A549 (cell line): ENCODE results near the gene LARGE1. TPM values are rescaled to one million over a fixed set of nuclear protein-coding genes. Genes with fewer than 3 reads are reported as not detected.

Experiments
- ATAC-seq, 2 experiments: fragments of 200-7000 bp in 1 of 2; fragments of >200 bp in 1 of 2; cut with Nextera tagmentation in 1 of 2; cut with Tn5 transposase in 1 of 2; 3 replicates each; pipeline versions ENCODE4 v1.8.0 to v1.9.1; 2018 to 2020; ENCODE audit warnings: mild to moderate bottlenecking in 1 of 2, moderate library complexity in 1 of 2
- CTCF ChIA-PET: fragments of 300-600 bp; sonication (Branson Sonifier 250); formaldehyde crosslinking; extraction: SDS; loops from one replicate; lab custom pipeline; 2021; ENCODE audit warnings: antibody characterized with exemption, inconsistent platforms; lab: Yijun Ruan, JAX
- POLR2A ChIA-PET: fragments of 350-600 bp; formaldehyde crosslinking; extraction: SDS; loops from one replicate; lab custom pipeline; 2021; ENCODE audit warnings: antibody characterized with exemption, inconsistent platforms; lab: Yijun Ruan, JAX
- DNase-seq, 2 experiments: peaks; one replicate each; pipeline versions ENCODE4 v3.0.0 to v3.0.0-alpha.2; 2011 to 2016; ENCODE audit warnings: low read depth in 1 of 2, low spot score in 1 of 2
- FAIRE-seq: peaks from 2 replicates; lab custom pipeline; 2011; peaks lifted over from hg19 to GRCh38; lab: Jason Lieb, UNC
- H3K27ac ChIP-seq, 2 experiments: fragments of >200 bp; sonication (Bioruptor Twin); formaldehyde crosslinking; 3 replicates each; pipeline ENCODE4 v1.5.1; 2016 to 2017
- H3K4me1 ChIP-seq: fragments of >200 bp; sonication (Bioruptor Twin); formaldehyde crosslinking; 3 replicates; pipeline ENCODE4 v1.6.1; 2016
- H3K4me2 ChIP-seq: fragments of >200 bp; sonication (Bioruptor Twin); formaldehyde crosslinking; 3 replicates; pipeline ENCODE4 v1.6.1; 2016
- H3K4me3 ChIP-seq: fragments of >200 bp; sonication (Bioruptor Twin); formaldehyde crosslinking; 3 replicates; pipeline ENCODE4 v1.5.1; 2016
- H3K9me3 ChIP-seq: fragments of >200 bp; sonication (Bioruptor Twin); formaldehyde crosslinking; 3 replicates; pipeline ENCODE4 v1.6.1; 2016
- CEBPB ChIP-seq, 2 experiments: fragments of >200 bp in 1 of 2; sonication (Bioruptor Twin) in 1 of 2; formaldehyde crosslinking in 1 of 2; IDR thresholded peaks; 2 replicates each; pipeline ENCODE4 v1.6.1; 2012 to 2016
- EHF ChIP-seq: fragments of 250-450 bp; sonication (Bioruptor Pico); IDR thresholded peaks from 2 replicates; pipeline ENCODE4 v1.5.0; 2020; ENCODE audit warnings: mild to moderate bottlenecking
- EHMT2 ChIP-seq: fragments of 200-600 bp; sonication (generic); IDR thresholded peaks from 2 replicates; pipeline ENCODE4 v1.6.1; 2016; ENCODE audit warnings: antibody characterized with exemption, low read depth, mild to moderate bottlenecking, moderate library complexity
- EP300 ChIP-seq, 2 experiments: fragments of >200 bp; sonication (Bioruptor Twin); formaldehyde crosslinking; IDR thresholded peaks; 2 replicates in 1 of 2; 3 replicates in 1 of 2; pipeline ENCODE4 v1.6.1; 2016 to 2017
- HOXB13 ChIP-seq: fragments of 250-450 bp; sonication (Bioruptor Pico); IDR thresholded peaks from 2 replicates; pipeline ENCODE4 v1.5.0; 2020; ENCODE audit warnings: low read depth, mild to moderate bottlenecking, moderate library complexity
- HOXB5 ChIP-seq: fragments of 250-450 bp; sonication (Bioruptor Pico); IDR thresholded peaks from 2 replicates; pipeline ENCODE4 v1.5.0; 2020; ENCODE audit warnings: mild to moderate bottlenecking, moderate library complexity
- JUNB ChIP-seq: fragments of >200 bp; sonication (Bioruptor Twin); formaldehyde crosslinking; IDR thresholded peaks from 2 replicates; pipeline ENCODE4 v1.6.1; 2016
- MAX ChIP-seq: IDR thresholded peaks from 2 replicates; pipeline ENCODE4 v1.6.1; 2012
- MAZ ChIP-seq: fragments of 150-350 bp; IDR thresholded peaks from 2 replicates; pipeline ENCODE4 v1.6.1; 2014; ENCODE audit warnings: antibody characterized with exemption, low read depth, low read length, borderline replicate concordance
- NPAS2 ChIP-seq: fragments of 250-450 bp; sonication (Bioruptor Pico); IDR thresholded peaks from 2 replicates; pipeline ENCODE4 v1.8.0; 2022; ENCODE audit warnings: mild to moderate bottlenecking, moderate library complexity, borderline replicate concordance
- POLR2AphosphoS2 ChIP-seq: conservative IDR thresholded peaks from 2 replicates; pipeline ENCODE4 v1.6.1; 2012; ENCODE audit warnings: low read length, improper control_type of control experiment, inconsistent platforms
- RCOR1 ChIP-seq: fragments of 150-350 bp; IDR thresholded peaks from 2 replicates; pipeline ENCODE4 v1.6.1; 2014; ENCODE audit warnings: antibody characterized with exemption, low read length, low read depth
- REST ChIP-seq: fragments of 200-600 bp; sonication (generic); IDR thresholded peaks from 2 replicates; pipeline ENCODE4 v1.6.1; 2016; ENCODE audit warnings: antibody characterized with exemption, mild to moderate bottlenecking, moderate library complexity
- RFX5 ChIP-seq: fragments of 450-650 bp; IDR thresholded peaks from 2 replicates; pipeline ENCODE4 v1.7.1; 2014; ENCODE audit warnings: antibody characterized with exemption, mild to moderate bottlenecking, moderate library complexity
- RNF2 ChIP-seq: fragments of 200-600 bp; sonication (generic); IDR thresholded peaks from 2 replicates; pipeline ENCODE4 v1.6.1; 2016; ENCODE audit warnings: low read depth, mild to moderate bottlenecking, antibody characterized with exemption, moderate library complexity, borderline replicate concordance
- TFCP2L1 ChIP-seq: fragments of 250-450 bp; sonication (Bioruptor Pico); IDR thresholded peaks from 2 replicates; pipeline ENCODE4 v1.5.0; 2021; ENCODE audit warnings: mild to moderate bottlenecking
- TP53 ChIP-seq: fragments of 250-450 bp; sonication (Bioruptor Pico); IDR thresholded peaks from 2 replicates; pipeline ENCODE4 v1.5.0; 2021; ENCODE audit warnings: mild to moderate bottlenecking, moderate library complexity
- USF2 ChIP-seq: fragments of 450-650 bp; IDR thresholded peaks from 2 replicates; pipeline ENCODE4 v1.6.1; 2014; ENCODE audit warnings: antibody characterized with exemption
- ZNF302 ChIP-seq: fragments of 250-450 bp; sonication (Bioruptor Pico); IDR thresholded peaks from 2 replicates; pipeline ENCODE4 v1.9.0; 2021; ENCODE audit warnings: inconsistent platforms, mild to moderate bottlenecking, moderate library complexity
- WGBS: methylation state at CpG from one replicate; pipeline ENCODE4 v1.1.6; 2017; ENCODE audit errors: missing lambda C conversion rate; 5-methylcytosine and 5-hydroxymethylcytosine counted together
- polyA plus RNA-seq, 4 experiments: library from polyadenylated mRNA; depleted of rRNA in 3 of 4; stranded (reverse); fragments of >200 nt; fragmentation: RNase III in 1 of 4; extraction: RNeasy Plus Mini Kit Qiagen cat#74134 plus additional on column Dnase treatment in 1 of 4; gene quantifications; 2 replicates in 3 of 4; 3 replicates in 1 of 4; pipeline ENCODE4 v1.2.3, GENCODE V29; 2011 to 2017
- TF ChIP-seq, protein P1 (sequence below): fragments of 150-350 bp; IDR thresholded peaks from 2 replicates; pipeline ENCODE4 v1.6.1; 2014; ENCODE audit warnings: low read depth, mild to moderate bottlenecking, low read length

Gene LARGE1
- polyA plus RNA-seq, 2 of the 4 experiments (the other 2 are of a cell fraction) = 2.7 to 5.8 TPM

- Histone ChIP-seq H3K9me3 (no peaks in the 10 kb centered on the region), H3K4me3 (no peak overlapping the region), H3K27ac (no peak overlapping the region), H3K4me1 (peaks cover 22% of the 10 kb centered on the region), H3K4me2 (no peak overlapping the region)
- 84% methylated on average over 3 of the region's 5 CpGs for WGBS
- ChIA-PET POLR2A (no interaction called here), CTCF (interaction anchor here (1.6 kb wide), 1 partner anchor 23 kb away, joined by 6 read pairs; no protein-coding TSS in a partner anchor)
- ATAC-seq = no peak
- DNase-seq = no peak
- FAIRE-seq = no peak
- TF ChIP-seq JUNB (no peak), USF2 (no peak), ZNF302 (no peak), EHMT2 (no peak), POLR2AphosphoS2 (no peak), MAX (no peak), HOXB5 (CRISPR knock-in tag) (no peak), EHF (CRISPR knock-in tag) (no peak), TFCP2L1 (CRISPR knock-in tag) (no peak)
These were observed 594.9 kb downstream of the LARGE1 start for GRCh38 chr22:33325232-33326004.

DNA sequence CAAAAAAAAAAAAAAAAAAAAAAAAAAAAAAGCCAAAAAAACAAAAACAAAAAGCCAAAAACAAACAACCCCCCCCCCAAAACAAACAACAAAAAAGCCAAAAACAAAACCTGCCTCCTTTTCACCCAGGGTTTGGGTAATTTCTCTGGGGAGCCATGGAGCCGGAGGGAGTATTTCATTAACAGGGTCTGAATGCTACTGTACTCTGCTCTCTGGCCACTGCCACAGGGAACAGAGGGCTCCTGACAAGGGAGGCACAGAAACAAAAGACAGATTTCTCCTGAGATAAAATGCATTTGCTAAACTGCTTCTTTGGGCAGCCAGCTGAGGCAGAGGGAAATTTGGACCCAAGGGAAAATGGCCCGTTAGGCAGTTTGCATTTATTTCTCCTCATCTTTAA lies 596.0 kb downstream of the LARGE1 start:
- ATAC-seq (no peak), FAIRE-seq (no peak), DNase-seq (no peak)
- ChIA-PET POLR2A (no interaction called here), CTCF (interaction anchor here (0.6 kb wide), 1 partner anchor 306 kb away, joined by 4 read pairs; no protein-coding TSS in a partner anchor)
- Histone ChIP-seq H3K9me3 (no peaks in the 10 kb centered on the region), H3K27ac (no peak overlapping the region), H3K4me3 (no peak overlapping the region), H3K4me1 (peaks cover 14% of the 10 kb centered on the region), H3K4me2 (no peak overlapping the region)
- TF ChIP-seq NPAS2 (CRISPR knock-in tag) (no peak), POLR2AphosphoS2 (no peak), TP53 (CRISPR knock-in tag) (no peak), RCOR1 (no peak), CEBPB (IDR thresholded peaks at IDR 0.05) (no peak), RFX5 (no peak)
- WGBS = 97% methylated on average over 2 of the region's 2 CpGs

GRCh38 chr22:33321466-33321865 lies 598.8 kb downstream of the LARGE1 start:
- ATAC-seq (no peak), FAIRE-seq (no peak), DNase-seq (no peak)
- no peak overlapping the region for H3K4me3 ChIP-seq
- CTCF ChIA-PET = no interaction called here
- 93% methylated on average over 2 of the region's 3 CpGs for WGBS
- H3K9me3 ChIP-seq = no peaks in the 10 kb centered on the region
- H3K4me2 ChIP-seq = no peak overlapping the region
- no peak overlapping the region for H3K27ac ChIP-seq
- TF ChIP-seq EHMT2 (no peak), EP300 (IDR thresholded peaks at IDR 0.05) (no peak), USF2 (no peak), MAZ (no peak)
- no peaks in the 10 kb centered on the region for H3K4me1 ChIP-seq
- POLR2A ChIA-PET = no interaction called here

DNA sequence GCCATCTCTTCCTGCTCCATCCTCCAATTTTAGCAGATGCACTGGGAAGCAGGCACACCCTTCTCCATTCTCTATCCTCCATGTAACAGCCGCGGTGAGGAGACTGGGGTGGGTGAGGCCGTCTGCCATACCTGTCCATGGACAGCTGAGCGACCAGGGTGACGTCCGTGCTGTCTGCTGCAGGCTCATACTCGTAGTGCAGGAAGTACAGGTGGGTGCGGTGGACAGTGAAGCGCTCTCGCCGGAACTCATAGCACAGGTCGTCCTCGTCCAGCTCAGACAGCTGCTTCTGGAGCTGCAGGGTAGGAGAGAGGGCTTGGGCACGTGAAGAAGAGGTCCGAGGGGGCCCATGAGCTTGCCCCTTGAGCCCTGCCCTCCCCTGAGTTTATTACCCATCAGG lies 604.3 kb downstream of the LARGE1 start:
- ChIA-PET CTCF (interaction anchor here (4.0 kb wide), 1 partner anchor 14 kb away, joined by 22 read pairs; no protein-coding TSS in a partner anchor), POLR2A (no interaction called here)
- H3K4me1 ChIP-seq = no peaks in the 10 kb centered on the region
- H3K27ac ChIP-seq = no peak overlapping the region
- FAIRE-seq (no peak), ATAC-seq (no peak), DNase-seq (no peak)
- no peak overlapping the region for H3K4me3 ChIP-seq
- H3K4me2 ChIP-seq = no peak overlapping the region
- WGBS = 64% methylated on average over 5 of the region's 15 CpGs
- no peaks in the 10 kb centered on the region for H3K9me3 ChIP-seq
- TF ChIP-seq HOXB13 (CRISPR knock-in tag) (no peak), RCOR1 (no peak), MAX (no peak), REST (no peak), JUNB (no peak), RNF2 (no peak)
- TF ChIP-seq, protein P1, sequence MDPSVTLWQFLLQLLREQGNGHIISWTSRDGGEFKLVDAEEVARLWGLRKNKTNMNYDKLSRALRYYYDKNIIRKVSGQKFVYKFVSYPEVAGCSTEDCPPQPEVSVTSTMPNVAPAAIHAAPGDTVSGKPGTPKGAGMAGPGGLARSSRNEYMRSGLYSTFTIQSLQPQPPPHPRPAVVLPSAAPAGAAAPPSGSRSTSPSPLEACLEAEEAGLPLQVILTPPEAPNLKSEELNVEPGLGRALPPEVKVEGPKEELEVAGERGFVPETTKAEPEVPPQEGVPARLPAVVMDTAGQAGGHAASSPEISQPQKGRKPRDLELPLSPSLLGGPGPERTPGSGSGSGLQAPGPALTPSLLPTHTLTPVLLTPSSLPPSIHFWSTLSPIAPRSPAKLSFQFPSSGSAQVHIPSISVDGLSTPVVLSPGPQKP = no peak
